GM23338 (cell line): Measurements from ENCODE around the gene NDUFB6.

Experiments used
- CTCF ChIP-seq, 2 experiments: fragments of 200-600 bp in 1 of 2; sonication (generic) in 1 of 2; conservative IDR thresholded peaks; 2 replicates each; pipeline versions ENCODE4 v1.5.1 to v1.6.1; 2016 to 2017; ENCODE audit warnings: antibody characterized with exemption in 2 of 2, low read depth in 2 of 2, mild to moderate bottlenecking in 2 of 2, moderate library complexity in 1 of 2
- EZH2 ChIP-seq: fragments of 200-600 bp; sonication (generic); IDR thresholded peaks from one replicate; pipeline ENCODE4 v1.8.0; 2017; ENCODE audit warnings: antibody characterized with exemption, mild to moderate bottlenecking, low read depth; ENCODE audit not compliant: unreplicated experiment
- EZH2phosphoT487 ChIP-seq: fragments of 200-600 bp; sonication (generic); IDR thresholded peaks from one replicate; pipeline ENCODE4 v1.8.1; 2018; ENCODE audit warnings: antibody characterized with exemption; ENCODE audit not compliant: unreplicated experiment

DNA sequence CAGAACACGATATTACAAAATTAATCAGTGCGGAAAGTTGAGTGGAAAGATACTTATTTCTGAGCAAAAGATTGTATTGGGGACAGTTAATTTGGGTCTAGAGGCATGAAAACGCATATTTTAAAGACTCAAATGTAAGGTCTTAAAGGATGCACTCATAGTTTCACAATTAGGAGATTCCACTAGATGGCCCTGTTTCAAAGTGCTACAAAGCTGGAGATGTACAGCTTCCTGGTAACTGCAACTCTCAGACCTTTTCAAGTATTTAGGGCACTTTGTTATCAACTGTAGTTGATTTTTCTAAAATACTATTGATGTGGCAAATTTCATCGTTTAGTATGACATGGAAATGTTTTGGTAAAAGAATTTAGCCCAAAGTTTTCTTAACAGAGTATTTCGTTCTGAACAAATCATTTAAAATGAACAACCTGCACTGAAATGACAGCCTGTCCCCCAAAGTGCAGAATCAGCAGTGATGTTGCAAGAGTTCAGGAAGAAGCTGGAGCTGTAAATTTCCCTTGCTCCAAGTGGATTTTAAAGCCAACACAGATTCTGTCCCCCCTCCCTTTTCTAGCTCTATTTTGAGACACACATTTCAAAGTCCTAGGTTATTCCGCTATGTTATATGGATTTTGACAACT lies 16.2 kb upstream of the NDUFB6 start:
- TF ChIP-seq EZH2 (no peak), CTCF (conservative IDR thresholded peaks at IDR 0.05; ENCODE audit: low read depth in 2 of 2) (peak; percentile 56 to 73), EZH2phosphoT487 (no peak)
